HEK293 (cell line): ENCODE data around the gene AGR2.

Experiments used
- CTCF ChIA-PET: fragments of 350-600 bp; formaldehyde crosslinking; extraction: SDS; loops from one replicate; lab custom pipeline; 2021; ENCODE audit warnings: antibody characterized with exemption; lab: Yijun Ruan, JAX
- POLR2A ChIA-PET: fragments of 300-600 bp; formaldehyde crosslinking; extraction: SDS; loops from one replicate; lab custom pipeline; 2020; ENCODE audit warnings: antibody characterized with exemption, inconsistent platforms; lab: Yijun Ruan, JAX
- H3K27ac ChIP-seq: fragments of 200-500 bp; sonication (Bioruptor generic); 2 replicates; pipeline ENCODE4 v1.5.1; 2014; ENCODE audit warnings: low read depth, low read length, control low read depth, inconsistent platforms; ENCODE audit errors: extremely low read depth
- H3K36me3 ChIP-seq, 2 experiments: fragments of 200-500 bp in 1 of 2; sonication (Bioruptor generic) in 1 of 2; 1 replicate in 1 of 2; 2 replicates in 1 of 2; pipeline ENCODE4 v1.5.1; 2014 to 2017; ENCODE audit warnings: inconsistent platforms in 2 of 2, low read length in 2 of 2; ENCODE audit not compliant: control insufficient read depth in 2 of 2, insufficient read depth in 1 of 2
- H3K4me1 ChIP-seq: fragments of 200-500 bp; sonication (Bioruptor generic); 2 replicates; pipeline ENCODE4 v1.5.1; 2014; ENCODE audit warnings: mild to moderate bottlenecking, low read length, inconsistent platforms; ENCODE audit not compliant: control insufficient read depth, insufficient read depth
- H3K4me3 ChIP-seq: 2 replicates; pipeline ENCODE4 v1.5.1; 2011; ENCODE audit warnings: low read depth, mild to moderate bottlenecking, control low read depth, low read length, moderate library complexity
- H3K9me3 ChIP-seq: fragments of 200-500 bp; sonication (Bioruptor generic); 2 replicates; pipeline ENCODE4 v1.5.1; 2014; ENCODE audit warnings: low read depth, low read length, inconsistent platforms; ENCODE audit not compliant: control insufficient read depth, insufficient read depth
- PRDM2 ChIP-seq: fragments of 450-650 bp; formaldehyde crosslinking; IDR thresholded peaks from 2 replicates; pipeline ENCODE4 v1.5.1; 2016; ENCODE audit warnings: missing biosample characterization, missing genetic modification characterization, borderline replicate concordance
- TSHZ1 ChIP-seq: fragments of 450-650 bp; formaldehyde crosslinking; IDR thresholded peaks from 2 replicates; pipeline ENCODE4 v1.5.1; 2016; ENCODE audit warnings: missing biosample characterization, missing genetic modification characterization, borderline replicate concordance
- ZBTB17 ChIP-seq: fragments of 450-650 bp; formaldehyde crosslinking; IDR thresholded peaks from 2 replicates; pipeline ENCODE4 v1.5.1; 2016; ENCODE audit warnings: missing biosample characterization, missing genetic modification characterization
- ZBTB7A ChIP-seq: fragments of 450-650 bp; formaldehyde crosslinking; IDR thresholded peaks from 2 replicates; pipeline ENCODE4 v1.5.1; 2016; ENCODE audit warnings: low read depth, missing biosample characterization, missing genetic modification characterization
- ZNF202 ChIP-seq: fragments of 450-650 bp; formaldehyde crosslinking; IDR thresholded peaks from 2 replicates; pipeline ENCODE4 v1.5.1; 2016; ENCODE audit warnings: missing biosample characterization, missing genetic modification characterization, borderline replicate concordance
- ZNF274 ChIP-seq, 2 experiments: fragments of 200-500 bp in 1 of 2; fragments of 450-650 bp in 1 of 2; sonication (Bioruptor generic) in 1 of 2; formaldehyde crosslinking in 1 of 2; IDR thresholded peaks; 2 replicates each; pipeline versions ENCODE4 v1.5.1 to v1.6.1; 2014 to 2016; ENCODE audit warnings: borderline replicate concordance in 1 of 2, inconsistent platforms in 1 of 2, low read length in 1 of 2, missing biosample characterization in 1 of 2, missing genetic modification characterization in 1 of 2
- ZNF529 ChIP-seq: fragments of 450-650 bp; formaldehyde crosslinking; IDR thresholded peaks from 2 replicates; pipeline ENCODE4 v1.5.1; 2017; ENCODE audit warnings: missing genetic modification characterization, missing biosample characterization; ENCODE audit not compliant: insufficient replicate concordance
- ZNF585B ChIP-seq: fragments of 450-650 bp; formaldehyde crosslinking; IDR thresholded peaks from 2 replicates; pipeline ENCODE4 v1.5.1; 2016; ENCODE audit warnings: missing biosample characterization, missing genetic modification characterization
- ZNF626 ChIP-seq: fragments of 450-650 bp; sonication (Bioruptor Pico); formaldehyde crosslinking; IDR thresholded peaks from 2 replicates; pipeline ENCODE4 v1.5.1; 2018; ENCODE audit warnings: missing biosample characterization, missing genetic modification characterization, inconsistent platforms
- TF ChIP-seq, protein P1 (sequence below): fragments of 450-650 bp; formaldehyde crosslinking; IDR thresholded peaks from 2 replicates; pipeline ENCODE4 v1.5.1; 2016; ENCODE audit warnings: missing biosample characterization, missing genetic modification characterization
- TF ChIP-seq, protein P2 (sequence below): fragments of 450-650 bp; IDR thresholded peaks from 2 replicates; pipeline ENCODE4 v1.5.1; 2018; ENCODE audit warnings: missing biosample characterization, mild to moderate bottlenecking, missing genetic modification characterization

Gene AGR2

GRCh38 chr7:16850614-16851466 lies 46.0 kb upstream of the AGR2 start (continued):
- TF ChIP-seq TSHZ1 (tag by site-specific recombination) = no peak
- no peak for TF ChIP-seq ZNF529 (tag by site-specific recombination)
- no peak for TF ChIP-seq PRDM2 (tag by site-specific recombination)

DNA sequence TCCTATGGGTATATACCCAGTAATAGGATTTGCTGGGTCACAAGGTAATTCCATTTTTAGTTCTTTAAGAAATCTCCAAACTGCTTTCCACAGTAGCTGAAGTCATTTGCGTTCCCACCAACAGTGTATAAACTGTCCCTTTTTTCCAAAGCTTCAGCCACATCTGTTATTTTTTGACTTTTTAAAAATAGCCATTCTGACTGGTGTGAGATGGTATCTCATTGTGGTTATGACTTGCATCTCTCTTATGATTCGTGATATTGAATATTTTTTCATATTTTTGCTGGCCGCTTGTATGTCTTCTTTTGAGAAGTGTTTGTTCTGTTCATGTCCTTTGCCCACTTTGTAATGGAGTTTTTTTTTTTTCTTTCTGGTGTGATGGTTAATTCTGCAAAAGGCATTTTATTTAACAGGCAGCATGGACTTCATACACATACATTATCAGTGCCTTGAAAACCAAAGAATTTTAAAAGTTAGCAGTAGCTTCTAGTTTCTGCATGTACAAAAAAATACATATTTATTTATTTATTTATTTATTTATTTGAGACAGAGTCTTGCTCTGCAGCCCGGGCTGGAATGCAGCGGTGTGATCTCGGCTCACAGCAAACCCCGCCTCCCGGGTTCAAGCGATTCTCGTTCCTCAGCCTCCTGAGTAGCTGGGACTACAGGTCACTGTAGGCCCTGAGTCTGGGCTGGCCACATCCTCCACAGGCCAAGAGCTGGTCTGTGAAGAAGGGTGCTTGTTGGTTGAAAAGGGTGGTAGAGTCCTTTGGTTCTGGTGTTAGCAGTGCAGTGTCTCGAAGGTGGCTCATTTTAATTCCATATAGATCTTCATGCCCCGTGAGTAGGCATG lies 44.7 kb upstream of the AGR2 start:
- Histone ChIP-seq H3K4me3 (no peak overlapping the region), H3K9me3 (no peaks in the 10 kb centered on the region), H3K36me3 (no peaks in the 10 kb centered on the region), H3K4me1 (peaks cover 6% of the 10 kb centered on the region), H3K27ac (no peak overlapping the region)
- ChIA-PET CTCF (no interaction called here), POLR2A (no interaction called here)
- TF ChIP-seq, protein P1, sequence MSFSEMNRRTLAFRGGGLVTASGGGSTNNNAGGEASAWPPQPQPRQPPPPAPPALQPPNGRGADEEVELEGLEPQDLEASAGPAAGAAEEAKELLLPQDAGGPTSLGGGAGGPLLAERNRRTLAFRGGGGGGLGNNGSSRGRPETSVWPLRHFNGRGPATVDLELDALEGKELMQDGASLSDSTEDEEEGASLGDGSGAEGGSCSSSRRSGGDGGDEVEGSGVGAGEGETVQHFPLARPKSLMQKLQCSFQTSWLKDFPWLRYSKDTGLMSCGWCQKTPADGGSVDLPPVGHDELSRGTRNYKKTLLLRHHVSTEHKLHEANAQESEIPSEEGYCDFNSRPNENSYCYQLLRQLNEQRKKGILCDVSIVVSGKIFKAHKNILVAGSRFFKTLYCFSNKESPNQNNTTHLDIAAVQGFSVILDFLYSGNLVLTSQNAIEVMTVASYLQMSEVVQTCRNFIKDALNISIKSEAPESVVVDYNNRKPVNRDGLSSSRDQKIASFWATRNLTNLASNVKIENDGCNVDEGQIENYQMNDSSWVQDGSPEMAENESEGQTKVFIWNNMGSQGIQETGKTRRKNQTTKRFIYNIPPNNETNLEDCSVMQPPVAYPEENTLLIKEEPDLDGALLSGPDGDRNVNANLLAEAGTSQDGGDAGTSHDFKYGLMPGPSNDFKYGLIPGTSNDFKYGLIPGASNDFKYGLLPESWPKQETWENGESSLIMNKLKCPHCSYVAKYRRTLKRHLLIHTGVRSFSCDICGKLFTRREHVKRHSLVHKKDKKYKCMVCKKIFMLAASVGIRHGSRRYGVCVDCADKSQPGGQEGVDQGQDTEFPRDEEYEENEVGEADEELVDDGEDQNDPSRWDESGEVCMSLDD (tag by site-specific recombination) = no peak
- TF ChIP-seq, protein P2, sequence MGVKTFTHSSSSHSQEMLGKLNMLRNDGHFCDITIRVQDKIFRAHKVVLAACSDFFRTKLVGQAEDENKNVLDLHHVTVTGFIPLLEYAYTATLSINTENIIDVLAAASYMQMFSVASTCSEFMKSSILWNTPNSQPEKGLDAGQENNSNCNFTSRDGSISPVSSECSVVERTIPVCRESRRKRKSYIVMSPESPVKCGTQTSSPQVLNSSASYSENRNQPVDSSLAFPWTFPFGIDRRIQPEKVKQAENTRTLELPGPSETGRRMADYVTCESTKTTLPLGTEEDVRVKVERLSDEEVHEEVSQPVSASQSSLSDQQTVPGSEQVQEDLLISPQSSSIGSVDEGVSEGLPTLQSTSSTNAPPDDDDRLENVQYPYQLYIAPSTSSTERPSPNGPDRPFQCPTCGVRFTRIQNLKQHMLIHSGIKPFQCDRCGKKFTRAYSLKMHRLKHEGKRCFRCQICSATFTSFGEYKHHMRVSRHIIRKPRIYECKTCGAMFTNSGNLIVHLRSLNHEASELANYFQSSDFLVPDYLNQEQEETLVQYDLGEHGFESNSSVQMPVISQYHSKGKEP = no peak
- no peak for TF ChIP-seq ZNF274 (IDR thresholded peaks at IDR 0.05; ENCODE audit: low read length)
- TF ChIP-seq ZNF274 (tag by site-specific recombination; IDR thresholded peaks at IDR 0.05; ENCODE audit: borderline replicate concordance) = no peak
- no peak for TF ChIP-seq ZNF202
- no peak for TF ChIP-seq ZNF626 (tag by site-specific recombination)
- no peak for TF ChIP-seq ZNF585B
- TF ChIP-seq ZBTB17 (tag by site-specific recombination) = no peak
- no peak for TF ChIP-seq ZBTB7A (tag by site-specific recombination)
